HG02642 (cell line): ENCODE results near the gene FAM161B.
"Not testable (repeated sequence)": the region's sequence is repeated elsewhere in the genome, so short reads cannot be mapped to it uniquely, and the experiment has no call there.

Experiments
- ATAC-seq: cut with Tn5 transposase; IDR thresholded peaks from one replicate; pipeline ENCODE4 v1.9.1; 2021; ENCODE audit warnings: mild to moderate bottlenecking; ENCODE audit not compliant: unreplicated experiment, poor library complexity

FAM161B gene

GRCh38 chr14:73945159-73945670 lies 4.7 kb downstream of the FAM161B start:
- ATAC-seq, result no peak

DNA sequence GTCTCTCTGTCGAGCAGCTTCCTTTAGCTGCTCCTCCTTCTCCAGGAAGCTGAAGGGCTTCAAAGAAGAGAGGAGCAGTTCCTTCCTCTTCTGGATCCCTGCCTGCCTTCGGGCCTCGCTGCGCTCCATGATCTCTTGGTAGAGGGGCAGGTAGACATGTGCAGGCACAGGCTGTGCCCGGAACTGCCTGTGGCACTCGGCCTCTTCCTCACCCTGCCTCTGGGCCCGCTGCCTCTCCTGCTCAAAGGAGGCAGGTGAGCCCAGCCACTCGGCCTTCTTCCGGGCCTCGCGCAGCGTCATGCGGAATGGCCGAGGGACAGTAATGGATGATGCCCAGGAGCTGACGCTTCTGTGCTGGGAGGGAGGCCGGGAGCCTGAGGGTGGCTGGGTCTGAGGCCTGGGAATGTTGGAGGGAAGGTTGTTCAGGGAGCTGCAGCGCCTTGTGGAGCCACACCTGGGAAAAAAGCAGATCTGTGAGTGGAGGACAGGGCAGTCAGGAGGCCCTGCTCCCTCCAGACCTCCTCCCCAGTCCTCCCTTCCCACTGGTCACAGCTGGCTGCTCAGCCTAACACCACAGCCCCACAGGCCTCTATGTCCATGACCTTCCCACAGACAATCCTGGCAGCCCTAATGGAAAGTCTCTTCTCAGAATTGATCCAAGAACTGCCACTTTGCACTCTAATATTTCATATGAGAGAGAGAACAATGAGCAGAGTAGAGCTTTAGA lies 5.3 kb downstream of the FAM161B start:
- no peak for ATAC-seq

- no peak for ATAC-seq
These were observed 6.8 kb downstream of the FAM161B start for GRCh38 chr14:73943083-73943482.

GRCh38 chr14:73942180-73942579 lies 7.7 kb downstream of the FAM161B start:
- ATAC-seq, result no peak

DNA sequence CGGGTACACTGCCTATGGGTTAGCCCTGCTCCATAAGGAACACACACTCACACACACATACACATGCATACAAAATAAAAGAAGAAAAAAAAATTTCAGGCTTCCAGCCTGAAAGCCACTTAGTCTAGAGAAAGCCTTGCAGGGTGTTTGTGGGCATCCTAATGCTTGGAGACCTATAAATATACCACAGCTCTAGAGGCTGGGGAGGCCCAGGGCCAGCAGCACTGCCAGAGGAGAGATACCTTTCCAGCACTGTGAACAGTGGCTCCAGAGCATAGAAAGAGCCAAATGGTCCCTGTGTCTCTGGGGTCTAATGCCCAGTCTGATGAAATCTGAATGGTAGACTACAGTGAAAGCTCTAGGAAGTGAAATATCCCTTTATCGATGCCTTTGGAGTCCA lies 12.9 kb downstream of the FAM161B start:
- ATAC-seq, result no peak

GRCh38 chr14:73936548-73936947 lies 13.3 kb downstream of the FAM161B start:
- no peak for ATAC-seq

- ATAC-seq, result no peak
These were observed 14.2 kb downstream of the FAM161B start for GRCh38 chr14:73935666-73936065.

DNA sequence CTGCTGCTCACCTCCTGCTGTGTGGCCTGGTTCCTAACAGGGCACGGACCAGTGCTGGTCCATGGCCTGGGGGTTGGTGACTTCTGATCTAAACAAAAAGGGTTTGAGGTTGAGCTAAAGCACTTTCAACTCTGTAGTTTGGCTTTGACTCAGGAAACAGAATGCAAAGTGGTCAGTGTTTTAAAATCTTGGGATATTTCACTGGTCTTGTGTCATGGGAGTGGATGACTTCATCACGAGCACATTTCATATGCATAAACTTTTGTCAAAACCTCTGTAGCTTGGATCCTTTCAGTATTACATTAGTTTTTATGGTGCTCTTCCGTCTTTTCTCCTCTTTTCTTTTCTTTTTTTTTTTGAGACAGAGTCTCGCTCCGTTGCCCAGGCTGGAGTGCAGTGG lies 25.6 kb downstream of the FAM161B start:
- ATAC-seq, result no peak

GRCh38 chr14:73919457-73919856 lies 30.4 kb downstream of the FAM161B start:
- ATAC-seq, result not testable (repeated sequence)

GRCh38 chr14:73916324-73916723 lies 33.6 kb downstream of the FAM161B start:
- ATAC-seq, result no peak

GRCh38 chr14:73913256-73913655 lies 36.6 kb downstream of the FAM161B start:
- no peak for ATAC-seq

GRCh38 chr14:73909681-73910080 lies 40.2 kb downstream of the FAM161B start:
- ATAC-seq, result no peak

DNA sequence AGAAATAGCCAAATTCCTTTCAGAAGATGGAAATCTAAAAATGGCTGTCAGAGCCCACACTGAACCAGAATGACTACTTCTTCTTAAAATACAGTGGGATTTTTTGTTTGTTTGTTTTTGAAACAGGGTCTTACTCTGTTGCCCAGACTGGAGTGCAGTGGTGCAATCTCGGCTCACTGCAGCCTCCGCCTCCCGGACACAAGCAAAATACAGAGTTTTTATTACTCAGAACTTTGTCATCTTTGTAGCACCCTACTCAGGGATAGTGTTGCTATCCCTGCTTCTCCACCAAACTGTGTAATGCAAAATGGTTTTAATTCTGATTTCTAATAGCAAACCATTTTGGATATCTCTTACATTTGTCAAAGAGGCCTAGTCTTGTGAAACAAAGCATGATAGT lies 46.9 kb downstream of the FAM161B start:
- ATAC-seq, result no peak

DNA sequence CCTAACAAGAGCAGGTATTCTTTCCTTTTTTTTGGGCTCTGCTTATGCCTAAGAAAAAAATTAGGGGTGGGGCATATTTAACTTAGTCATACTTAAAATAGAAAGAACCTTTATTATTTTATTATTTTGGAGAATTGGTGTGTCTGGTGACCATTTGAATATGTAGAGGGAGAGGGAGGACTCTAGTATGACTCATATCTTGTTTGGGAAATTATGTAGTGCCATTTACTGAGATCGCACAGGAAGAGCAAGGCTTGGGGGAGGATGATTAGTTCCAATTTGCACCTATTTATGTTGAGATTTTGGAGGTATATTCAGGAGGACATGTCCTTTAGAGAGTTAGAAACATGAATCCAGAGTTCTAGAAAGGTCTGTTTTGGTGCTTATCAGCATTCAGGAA lies 53.4 kb downstream of the FAM161B start:
- no peak for ATAC-seq

DNA sequence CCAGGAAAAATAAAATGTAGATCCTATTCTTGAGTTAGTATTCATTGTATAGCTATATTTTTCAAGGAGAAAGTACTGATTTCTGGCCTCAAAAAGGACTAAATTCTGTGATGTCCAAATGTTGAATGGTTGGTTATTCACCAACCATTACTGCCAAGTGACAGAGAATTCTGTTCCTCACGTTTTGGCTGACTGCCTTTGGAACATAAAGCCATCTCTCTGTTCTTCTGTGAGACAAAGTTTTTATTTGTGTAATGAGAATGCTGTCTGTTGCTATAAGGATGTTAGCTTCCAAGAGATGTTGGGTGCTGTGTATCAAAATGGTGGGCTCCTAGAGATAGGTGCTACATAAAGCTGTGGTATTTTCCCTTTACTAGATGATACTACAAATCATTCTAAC lies 54.0 kb downstream of the FAM161B start:
- no peak for ATAC-seq

GRCh38 chr14:73894180-73894687 lies 55.7 kb downstream of the FAM161B start:
- not testable (repeated sequence) for ATAC-seq

DNA sequence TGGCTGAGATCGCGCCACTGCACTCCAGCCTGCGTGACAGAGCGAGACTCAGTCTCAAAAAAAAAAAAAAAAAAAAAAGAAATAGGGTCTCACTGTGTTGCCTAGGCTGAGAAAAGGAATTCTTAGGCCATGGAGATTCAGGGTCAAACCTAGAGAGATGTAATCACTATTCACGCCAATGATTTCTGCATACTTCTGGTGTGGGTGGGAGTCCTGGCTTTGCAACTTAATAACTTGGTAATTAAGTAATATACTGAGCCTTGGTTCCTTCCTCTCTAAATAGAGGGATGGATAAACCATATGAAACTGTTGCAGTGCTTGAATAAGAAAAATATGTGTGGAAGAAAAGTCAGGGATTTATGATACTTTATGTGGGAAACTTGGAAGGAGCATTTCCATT lies 60.5 kb downstream of the FAM161B start:
- ATAC-seq, result no peak

DNA sequence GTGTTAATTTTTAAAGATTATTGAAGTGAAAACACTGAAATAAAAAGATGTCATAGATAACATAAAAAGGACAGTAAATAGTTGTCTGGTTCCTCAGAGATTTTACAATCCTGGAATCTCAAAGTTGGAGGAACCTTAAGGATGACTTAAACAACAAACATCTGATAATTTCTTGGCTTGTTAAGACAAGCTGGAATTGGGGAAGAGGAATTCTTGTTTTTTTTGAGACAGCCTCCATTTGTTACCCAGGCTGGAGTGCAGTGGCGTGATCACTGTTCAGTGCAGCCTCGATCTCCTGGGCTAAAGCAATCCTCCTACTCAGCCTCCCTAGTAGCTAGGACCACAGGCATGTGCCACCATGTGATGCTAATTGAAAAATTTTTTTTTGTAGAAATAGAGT lies 60.9 kb downstream of the FAM161B start:
- ATAC-seq, result no peak

GRCh38 chr14:73888460-73888725 lies 61.5 kb downstream of the FAM161B start:
- no peak for ATAC-seq

GRCh38 chr14:73887694-73888459 lies 62.0 kb downstream of the FAM161B start:
- no peak for ATAC-seq

GRCh38 chr14:73887318-73887616 lies 62.6 kb downstream of the FAM161B start:
- no peak for ATAC-seq
